Motor neuron (in vitro differentiated cells): ENCODE data around the gene OR2M7. TPM values are rescaled to one million over a fixed set of nuclear protein-coding genes. Genes with fewer than 3 reads are reported as not detected.
"Not testable (repeated sequence)": the region's sequence is repeated elsewhere in the genome, so short reads cannot be mapped to it uniquely, and the experiment has no call there.

ENCODE experiments used
- ATAC-seq, 8 experiments: fragments of 200-7000 bp; cut with Tn5 transposase; replicated peaks in 6 of 8; 2 replicates each; pipeline ENCODE4 v1.8.0; 2021; ENCODE audit warnings: mild to moderate bottlenecking in 8 of 8, moderate library complexity in 8 of 8
- H3K27ac ChIP-seq, 2 donors: fragments of 250-450 bp; sonication (Bioruptor Pico); 2 replicates each; pipeline ENCODE4 v1.9.0; 2021; ENCODE audit warnings: antibody characterized with exemption in 2 of 2, mild to moderate bottlenecking in 2 of 2, moderate library complexity in 1 of 2
- H3K4me1 ChIP-seq, 2 donors: fragments of 250-450 bp; sonication (Bioruptor Pico); replicated peaks in 1 of 2; 2 replicates each; pipeline ENCODE4 v1.6.1; 2021; ENCODE audit warnings: antibody characterized with exemption in 2 of 2, mild to moderate bottlenecking in 2 of 2, moderate library complexity in 1 of 2
- H3K4me3 ChIP-seq, 5 donors: fragments of 250-450 bp; sonication (Bioruptor Pico); 2 replicates each; pipeline ENCODE4 v1.9.0; 2021; ENCODE audit warnings: antibody characterized with exemption in 5 of 5, mild to moderate bottlenecking in 5 of 5, moderate library complexity in 4 of 5
- WGBS, 10 experiments: fragments of 450-650 bp; shearing (Covaris generic); methylation state at CpG; one replicate each; pipeline ENCODE4 v1.0.0; 2022; 5-methylcytosine and 5-hydroxymethylcytosine counted together
- in situ Hi-C, 9 experiments: fragments of 400-800 bp; cut with MboI; loops; one replicate each; pipeline ENCODE4 v1.15.0; 2021; ENCODE audit warnings: low sequenced_read_pairs in 9 of 9, low pct_unique_long_range_greater_than_20kb in 2 of 9; ENCODE audit not compliant: unreplicated experiment in 9 of 9
- total RNA-seq, 8 experiments: library from RNA; unstranded; fragments of 300-600 nt; gene quantifications; 2 replicates each; pipeline versions ENCODE4 v1.2.3 to v1.2.4, GENCODE V29; 2022

The OR2M7 gene
- under 1 TPM in 1 of 8 experiments, not detected in 7; 0.76 TPM for total RNA-seq

GRCh38 chr1:248324468-248324867 is at the start of gene OR2M7:
TSS of gene OR2M7 (minus strand) at chr1:248324568. CDS start at chr1:248324568, 0 bp downstream.
- Histone ChIP-seq H3K27ac (no peak within 1 kb of the TSS), H3K4me1 (no peaks in the 10 kb centered on the region), H3K4me3 (no peak within 1 kb of the TSS)
- 0 to 89% (median 52%) methylated on average over 1 of the region's 1 CpG; no CpG with 5 or more reads in 4 of the 10 experiments for WGBS, 10 experiments
- ATAC-seq, result no peak
- in situ Hi-C loops, result no loop called here

- 3 to 58% (median 38%) methylated on average over 1 to 4 of the region's 4 CpGs; no CpG with 5 or more reads in 3 of the 10 experiments for WGBS, 10 experiments
- Histone ChIP-seq H3K4me1 (no peaks in the 10 kb centered on the region), H3K4me3 (no peak overlapping the region), H3K27ac (no peak overlapping the region)
- ATAC-seq, result no peak
- in situ Hi-C loops, result no loop called here
Observed at GRCh38 chr1:248373761-248374160, 49.4 kb upstream of the OR2M7 start.

- in situ Hi-C loops, result no loop called here
- 0 to 52% (median 27%) methylated on average over 1 to 5 of the region's 5 CpGs; no CpG with 5 or more reads in 2 of the 10 experiments for WGBS, 10 experiments
- H3K27ac ChIP-seq, result no peak overlapping the region
- ATAC-seq, result no peak
- H3K4me1 ChIP-seq, result no peaks in the 10 kb centered on the region
- no peak overlapping the region for H3K4me3 ChIP-seq
Observed at GRCh38 chr1:248372394-248372793, 48.0 kb upstream of the OR2M7 start.

- ATAC-seq, result no peak
- H3K27ac ChIP-seq, result no peak overlapping the region
- in situ Hi-C loops, result no loop called here
- H3K4me3 ChIP-seq, result no peak overlapping the region
- H3K4me1 ChIP-seq, result no peaks in the 10 kb centered on the region
Observed at GRCh38 chr1:248366609-248367008, 42.2 kb upstream of the OR2M7 start.

- H3K4me3 ChIP-seq, result no peak within 1 kb of the TSS
- in situ Hi-C loops, result no loop called here
- ATAC-seq, result no peak
- no peaks in the 10 kb centered on the region for H3K4me1 ChIP-seq
- H3K27ac ChIP-seq, result no peak within 1 kb of the TSS
- 0 to 43% (median 16%) methylated on average over 1 to 3 of the region's 3 CpGs; no CpG with 5 or more reads in 1 of the 10 experiments for WGBS, 10 experiments
Observed at GRCh38 chr1:248361121-248361715, 36.9 kb upstream of the OR2M7 start, which contains the start of gene OR2T4. TSS of gene OR2T4 (plus strand) at chr1:248361665. CDS start at chr1:248361665, 0 bp downstream.

GRCh38 chr1:248359415-248359814 is 35.0 kb upstream of the OR2M7 start:
- no peaks in the 10 kb centered on the region for H3K4me1 ChIP-seq
- H3K4me3 ChIP-seq, result no peak overlapping the region
- no peak for ATAC-seq
- 7 to 74% (median 45%) methylated on average over 1 to 3 of the region's 3 CpGs; no CpG with 5 or more reads in 3 of the 10 experiments for WGBS, 10 experiments
- in situ Hi-C loops, result no loop called here
- H3K27ac ChIP-seq, result no peak overlapping the region

GRCh38 chr1:248348475-248348874 is 24.1 kb upstream of the OR2M7 start, which contains the start of gene OR14C36:
TSS of gene OR14C36 (plus strand) at chr1:248348775. CDS start at chr1:248348775, 0 bp downstream.
- no peak for ATAC-seq
- H3K4me3 ChIP-seq, result no peak within 1 kb of the TSS
- H3K4me1 ChIP-seq, result no peaks in the 10 kb centered on the region
- H3K27ac ChIP-seq, result no peak within 1 kb of the TSS
- in situ Hi-C loops, result no loop called here
- 23 to 56% (median 38%) methylated on average over 2 to 4 of the region's 4 CpGs; no CpG with 5 or more reads in 1 of the 10 experiments for WGBS, 10 experiments

- Histone ChIP-seq H3K4me3 (no peak overlapping the region), H3K4me1 (no peaks in the 10 kb centered on the region), H3K27ac (no peak overlapping the region)
- no peak for ATAC-seq
- 0 to 43% (median 15%) methylated on average over 1 to 3 of the region's 3 CpGs; no CpG with 5 or more reads in 1 of the 10 experiments for WGBS, 10 experiments
- in situ Hi-C loops, result no loop called here
Observed at GRCh38 chr1:248343451-248343850, 19.1 kb upstream of the OR2M7 start.

GRCh38 chr1:248316796-248317195 is 7.6 kb downstream of the OR2M7 start:
- ATAC-seq, result no peak
- H3K4me3 ChIP-seq, result no peak overlapping the region
- no peaks in the 10 kb centered on the region for H3K4me1 ChIP-seq
- in situ Hi-C loops, result no loop called here
- 0 to 76% (median 66%) methylated on average over 1 to 9 of the region's 11 CpGs; no CpG with 5 or more reads in 4 of the 10 experiments for WGBS, 10 experiments
- H3K27ac ChIP-seq, result no peak overlapping the region

- H3K4me3 ChIP-seq, H3K4me1 ChIP-seq, ATAC-seq, in situ Hi-C loops, H3K27ac ChIP-seq: not testable (repeated sequence)
- 22 to 72% (median 54%) methylated on average over 2 to 9 of the region's 15 CpGs for WGBS, 10 experiments
Observed at GRCh38 chr1:248306740-248307139, 17.6 kb downstream of the OR2M7 start.

- ATAC-seq, result no peak
- in situ Hi-C loops, result no loop called here
- H3K4me1 ChIP-seq, result no peaks in the 10 kb centered on the region
- H3K4me3 ChIP-seq, result no peak overlapping the region
- no peak overlapping the region for H3K27ac ChIP-seq
- WGBS, 10 experiments, result 0 to 77% (median 66%) methylated on average over 1 to 14 of the region's 19 CpGs; no CpG with 5 or more reads in 3 of the 10 experiments
Observed at GRCh38 chr1:248306103-248306502, 18.3 kb downstream of the OR2M7 start.

- WGBS, 10 experiments, result 7 to 100% (median 88%) methylated on average over 1 to 3 of the region's 9 CpGs; no CpG with 5 or more reads in 5 of the 10 experiments
- H3K4me1 ChIP-seq, in situ Hi-C loops, H3K27ac ChIP-seq, ATAC-seq, H3K4me3 ChIP-seq: not testable (repeated sequence)
Observed at GRCh38 chr1:248305672-248306071, 18.7 kb downstream of the OR2M7 start.

GRCh38 chr1:248303324-248303723 is 21.0 kb downstream of the OR2M7 start, which contains the start of gene OR2T12:
TSS of gene OR2T12 (minus strand) at chr1:248303424. CDS start at chr1:248295578, 7,846 bp downstream.
- no peak for ATAC-seq
- WGBS, 10 experiments, result 7 to 64% (median 44%) methylated on average over 1 of the region's 1 CpG
- in situ Hi-C loops, result no loop called here

GRCh38 chr1:248288391-248288790 is 36.0 kb downstream of the OR2M7 start:
- Histone ChIP-seq H3K27ac (no peak overlapping the region), H3K4me1 (no peaks in the 10 kb centered on the region), H3K4me3 (no peak overlapping the region)
- no peak for ATAC-seq
- WGBS, 10 experiments, result 0 to 54% (median 37%) methylated on average over 2 to 6 of the region's 6 CpGs
- in situ Hi-C loops, result no loop called here

More at GRCh38 chr1:248303324-248303723, 21.0 kb downstream of the OR2M7 start, which contains the start of gene OR2T12:
- H3K27ac ChIP-seq, result no peak within 1 kb of the TSS
- H3K4me1 ChIP-seq, result no peaks in the 10 kb centered on the region
- H3K4me3 ChIP-seq, result no peak within 1 kb of the TSS
